ENCODE data around the gene SULT6B1.

SULT6B1 gene

DNA sequence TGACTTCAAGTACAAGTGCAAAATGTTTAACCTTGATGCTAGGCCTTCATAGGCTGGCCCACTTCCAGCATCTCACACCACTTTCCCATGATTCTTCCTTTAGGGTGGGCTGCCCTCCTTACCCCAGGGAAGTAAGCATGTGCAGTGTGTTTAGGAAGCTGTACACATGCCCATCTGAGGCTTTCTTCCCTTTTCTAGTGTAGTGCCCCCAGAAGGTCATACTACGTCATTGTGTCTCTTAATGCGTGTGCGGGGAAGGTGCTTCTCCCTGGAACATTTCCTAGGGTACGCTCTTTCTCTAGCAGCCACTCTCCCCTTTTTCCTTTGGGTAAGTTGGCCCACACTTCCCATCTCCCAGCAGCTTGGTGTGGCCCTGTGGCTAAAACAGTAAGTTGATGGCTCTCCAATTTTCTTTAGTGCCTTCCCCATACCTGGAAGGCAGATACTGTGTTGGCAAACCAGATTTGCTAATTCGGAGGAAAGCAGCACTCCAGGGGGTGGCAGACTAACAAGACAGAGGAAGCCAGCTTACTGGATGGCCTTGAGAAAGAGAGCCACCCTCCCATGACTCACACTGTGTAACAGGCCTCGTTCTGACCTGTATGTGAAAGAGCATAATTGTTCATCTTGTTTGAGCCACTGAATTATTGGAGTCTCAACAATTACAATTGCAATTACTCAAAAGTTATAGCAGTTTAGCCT is 1.1 kb upstream of the SULT6B1 start:
- peaks cover 4% of the 10 kb centered on the region for H3K4me1 Mint-ChIP-seq (ENCODE audit: low read depth)
- no peak for DNase-seq (ENCODE audit: low spot score)
- H3K27ac Mint-ChIP-seq = no peak overlapping the region

DNA sequence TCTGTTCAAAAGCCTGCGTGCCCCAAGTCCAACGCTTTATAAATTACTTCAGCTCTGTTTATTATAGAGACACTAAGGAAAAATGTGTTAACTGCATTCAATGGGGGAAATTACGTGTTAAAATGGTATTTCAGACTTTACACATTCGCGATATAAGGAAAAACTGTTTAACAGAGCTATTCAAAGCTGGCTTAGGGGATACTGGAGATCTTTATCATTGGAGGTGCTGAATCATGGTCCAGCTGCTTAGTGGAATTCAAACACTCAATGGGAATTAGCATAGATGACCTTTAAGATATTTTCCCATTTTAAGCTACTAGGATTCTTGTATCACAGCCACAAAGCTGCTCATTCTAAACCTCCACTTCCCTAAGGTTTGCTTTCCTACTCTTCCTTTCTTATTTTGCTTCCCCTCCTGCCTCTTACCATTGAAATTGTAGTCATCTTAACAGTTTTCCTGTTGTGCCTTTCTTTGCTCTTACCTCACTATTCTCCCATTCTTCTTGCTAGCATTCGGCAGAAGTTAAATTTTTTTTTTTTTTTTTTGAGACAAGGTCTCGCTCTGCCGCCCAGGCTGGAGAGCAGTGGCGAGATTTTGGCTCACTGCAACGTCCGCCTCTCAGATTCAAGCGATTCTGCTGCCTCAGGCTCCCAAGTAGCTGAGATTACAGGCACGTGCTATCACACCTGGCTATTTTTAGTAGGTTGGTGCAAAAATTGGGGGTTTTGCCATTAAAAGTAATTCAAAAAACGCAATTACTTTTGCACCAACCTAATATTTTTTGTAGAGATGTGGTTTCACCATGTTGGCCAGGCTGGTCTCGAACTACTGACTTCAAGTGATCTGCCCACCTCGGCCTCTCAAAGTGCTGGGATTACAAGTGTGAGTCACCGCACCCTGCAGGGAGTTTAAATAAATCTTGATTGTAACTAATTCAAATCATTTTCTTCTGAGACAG is 6.5 kb downstream of the SULT6B1 start:
- H3K4me1 Mint-ChIP-seq (ENCODE audit: low read depth) = no peaks in the 10 kb centered on the region
- no peak overlapping the region for H3K27ac Mint-ChIP-seq
- H3K4me3 Mint-ChIP-seq = no peak overlapping the region
- no peaks in the 10 kb centered on the region for H3K36me3 Mint-ChIP-seq (ENCODE audit: low read depth)
- H3K27me3 Mint-ChIP-seq (ENCODE audit: low read depth) = peaks cover 47% of the 10 kb centered on the region
- H3K9me3 Mint-ChIP-seq = no peaks in the 10 kb centered on the region
- DNase-seq (ENCODE audit: low spot score) = no peak

More for the DNA sequence above, 1.1 kb upstream of the SULT6B1 start:
- H3K36me3 Mint-ChIP-seq (ENCODE audit: low read depth) = no peaks in the 10 kb centered on the region
- H3K9me3 Mint-ChIP-seq = no peaks in the 10 kb centered on the region
- H3K27me3 Mint-ChIP-seq (ENCODE audit: low read depth) = peaks cover 20% of the 10 kb centered on the region
- H3K4me3 Mint-ChIP-seq = no peak overlapping the region

GRCh38 chr2:37180640-37181039 is 7.8 kb downstream of the SULT6B1 start:
- H3K9me3 Mint-ChIP-seq = no peaks in the 10 kb centered on the region
- H3K36me3 Mint-ChIP-seq (ENCODE audit: low read depth) = no peaks in the 10 kb centered on the region
- no peak for DNase-seq (ENCODE audit: low spot score)
- H3K4me3 Mint-ChIP-seq = no peak overlapping the region
- no peaks in the 10 kb centered on the region for H3K4me1 Mint-ChIP-seq (ENCODE audit: low read depth)
- peaks cover 38% of the 10 kb centered on the region for H3K27me3 Mint-ChIP-seq (ENCODE audit: low read depth)
- H3K27ac Mint-ChIP-seq = no peak overlapping the region

DNA sequence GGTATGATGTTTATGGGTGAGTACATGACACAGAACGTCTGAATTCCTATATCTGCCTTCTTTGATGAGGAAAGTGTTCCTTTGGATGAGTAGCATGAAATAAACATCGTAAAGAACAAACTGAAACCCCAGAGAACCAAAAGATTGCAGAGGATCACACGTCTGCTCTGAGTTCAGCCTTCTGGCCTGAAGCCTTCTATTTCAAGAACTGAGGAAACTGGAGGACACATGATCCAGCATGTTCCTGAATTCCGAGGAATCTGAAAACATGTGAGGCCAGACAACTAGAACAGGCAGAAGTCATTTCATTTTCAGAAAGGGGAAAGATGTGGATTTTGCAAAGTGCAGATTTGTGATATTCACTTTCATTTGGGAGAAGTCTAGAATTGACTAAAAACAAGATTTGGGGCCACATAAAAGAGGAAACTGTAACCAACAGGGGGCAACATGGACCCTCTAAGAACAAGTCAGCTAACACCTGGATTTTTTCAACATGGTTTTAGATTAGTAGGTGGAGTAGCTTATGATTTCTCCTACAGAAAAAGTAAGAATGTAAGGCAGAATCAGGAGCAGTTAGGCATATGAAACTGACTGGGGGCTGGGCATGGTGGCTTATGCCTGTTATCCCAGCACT is 8.3 kb downstream of the SULT6B1 start:
- Mint-ChIP-seq H3K27me3 (ENCODE audit: low read depth) (peaks cover 38% of the 10 kb centered on the region), H3K27ac (no peak overlapping the region), H3K4me1 (ENCODE audit: low read depth) (no peaks in the 10 kb centered on the region), H3K36me3 (ENCODE audit: low read depth) (no peaks in the 10 kb centered on the region), H3K4me3 (no peak overlapping the region), H3K9me3 (no peaks in the 10 kb centered on the region)
- DNase-seq (ENCODE audit: low spot score) = no peak

DNA sequence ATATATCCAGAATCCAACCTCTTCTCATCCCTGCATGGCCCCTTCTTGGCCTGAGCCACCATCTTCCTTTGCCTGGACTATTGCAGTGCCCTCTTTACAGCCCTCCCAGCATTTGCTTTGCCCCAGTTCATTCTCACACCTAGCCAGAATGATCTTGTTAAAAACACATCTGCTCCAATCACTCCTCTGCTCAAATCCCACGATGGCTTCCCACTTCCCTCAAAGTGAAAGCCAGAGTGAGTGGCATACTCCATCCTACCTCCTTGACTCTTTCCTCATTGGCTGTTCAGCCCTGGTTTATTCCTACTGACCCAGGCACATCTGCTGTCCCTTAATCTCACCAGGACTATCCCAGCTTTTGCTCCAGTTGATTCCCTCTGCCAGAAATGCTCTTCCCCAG is 14.7 kb downstream of the SULT6B1 start:
- no peak overlapping the region for H3K27ac Mint-ChIP-seq
- H3K4me3 Mint-ChIP-seq = no peak overlapping the region

DNA sequence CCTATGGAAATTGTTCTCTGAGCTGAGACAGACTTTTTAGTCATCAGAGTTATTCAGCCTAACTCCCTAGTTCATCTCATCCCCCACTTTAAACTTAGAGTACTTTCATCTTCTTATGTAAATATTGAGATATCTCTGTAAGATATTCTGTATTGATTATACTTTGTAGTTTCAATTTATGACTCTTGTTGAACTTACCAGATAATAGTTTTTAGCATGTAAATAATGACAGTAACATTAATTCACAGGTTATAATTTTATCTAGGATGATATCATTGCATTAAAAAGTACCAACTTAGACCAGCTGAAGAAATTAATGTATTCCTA is 16.9 kb downstream of the SULT6B1 start:
- Mint-ChIP-seq H3K27me3 (ENCODE audit: low read depth) (peaks cover 3% of the 10 kb centered on the region), H3K9me3 (no peaks in the 10 kb centered on the region), H3K4me1 (ENCODE audit: low read depth) (no peaks in the 10 kb centered on the region), H3K27ac (no peak overlapping the region), H3K36me3 (ENCODE audit: low read depth) (no peaks in the 10 kb centered on the region), H3K4me3 (no peak overlapping the region)
- DNase-seq (ENCODE audit: low spot score) = no peak

More for the DNA sequence above, 14.7 kb downstream of the SULT6B1 start:
- DNase-seq (ENCODE audit: low spot score) = no peak
- Mint-ChIP-seq H3K9me3 (no peaks in the 10 kb centered on the region), H3K36me3 (ENCODE audit: low read depth) (no peaks in the 10 kb centered on the region), H3K4me1 (ENCODE audit: low read depth) (no peaks in the 10 kb centered on the region), H3K27me3 (ENCODE audit: low read depth) (peaks cover 2% of the 10 kb centered on the region)

- H3K27ac Mint-ChIP-seq = no peak overlapping the region
- peaks cover 18% of the 10 kb centered on the region for H3K9me3 Mint-ChIP-seq
- no peak for DNase-seq (ENCODE audit: low spot score)
- peaks cover 6% of the 10 kb centered on the region for H3K27me3 Mint-ChIP-seq (ENCODE audit: low read depth)
- H3K36me3 Mint-ChIP-seq (ENCODE audit: low read depth) = peaks cover 5% of the 10 kb centered on the region
- no peaks in the 10 kb centered on the region for H3K4me1 Mint-ChIP-seq (ENCODE audit: low read depth)
- H3K4me3 Mint-ChIP-seq = no peak overlapping the region
These were observed 20.1 kb downstream of the SULT6B1 start for GRCh38 chr2:37168217-37168981.

- Mint-ChIP-seq H3K36me3 (ENCODE audit: low read depth) (peaks cover 5% of the 10 kb centered on the region), H3K4me1 (ENCODE audit: low read depth) (no peaks in the 10 kb centered on the region), H3K27ac (no peak overlapping the region), H3K9me3 (peaks cover 18% of the 10 kb centered on the region), H3K27me3 (ENCODE audit: low read depth) (peaks cover 6% of the 10 kb centered on the region), H3K4me3 (no peak overlapping the region)
- no peak for DNase-seq (ENCODE audit: low spot score)
These were observed 20.8 kb downstream of the SULT6B1 start for GRCh38 chr2:37167636-37168180.

DNA sequence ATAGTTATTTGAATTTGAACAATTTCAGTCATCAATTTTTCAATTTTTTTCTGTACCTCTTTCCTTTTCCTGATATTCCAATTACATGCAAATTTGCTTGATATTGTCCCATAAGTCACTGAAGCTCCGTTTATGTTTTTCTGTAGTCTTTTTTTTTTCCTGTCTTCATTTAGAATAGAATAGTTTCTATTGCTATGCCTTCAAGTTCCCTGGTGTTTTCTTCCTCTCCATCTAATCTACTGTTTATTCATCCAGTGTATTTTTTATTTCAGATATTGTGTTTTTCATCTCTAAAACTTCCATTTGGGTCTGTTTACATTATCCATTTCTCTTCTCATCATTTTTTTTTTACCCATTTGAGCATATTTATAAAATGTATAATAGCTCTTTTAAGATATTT is 23.7 kb downstream of the SULT6B1 start:
- Mint-ChIP-seq H3K27ac (no peak overlapping the region), H3K4me3 (no peak overlapping the region), H3K4me1 (ENCODE audit: low read depth) (no peaks in the 10 kb centered on the region), H3K36me3 (ENCODE audit: low read depth) (peaks cover 5% of the 10 kb centered on the region), H3K27me3 (ENCODE audit: low read depth) (peaks cover 6% of the 10 kb centered on the region), H3K9me3 (peaks cover 18% of the 10 kb centered on the region)
- no peak for DNase-seq (ENCODE audit: low spot score)

DNA sequence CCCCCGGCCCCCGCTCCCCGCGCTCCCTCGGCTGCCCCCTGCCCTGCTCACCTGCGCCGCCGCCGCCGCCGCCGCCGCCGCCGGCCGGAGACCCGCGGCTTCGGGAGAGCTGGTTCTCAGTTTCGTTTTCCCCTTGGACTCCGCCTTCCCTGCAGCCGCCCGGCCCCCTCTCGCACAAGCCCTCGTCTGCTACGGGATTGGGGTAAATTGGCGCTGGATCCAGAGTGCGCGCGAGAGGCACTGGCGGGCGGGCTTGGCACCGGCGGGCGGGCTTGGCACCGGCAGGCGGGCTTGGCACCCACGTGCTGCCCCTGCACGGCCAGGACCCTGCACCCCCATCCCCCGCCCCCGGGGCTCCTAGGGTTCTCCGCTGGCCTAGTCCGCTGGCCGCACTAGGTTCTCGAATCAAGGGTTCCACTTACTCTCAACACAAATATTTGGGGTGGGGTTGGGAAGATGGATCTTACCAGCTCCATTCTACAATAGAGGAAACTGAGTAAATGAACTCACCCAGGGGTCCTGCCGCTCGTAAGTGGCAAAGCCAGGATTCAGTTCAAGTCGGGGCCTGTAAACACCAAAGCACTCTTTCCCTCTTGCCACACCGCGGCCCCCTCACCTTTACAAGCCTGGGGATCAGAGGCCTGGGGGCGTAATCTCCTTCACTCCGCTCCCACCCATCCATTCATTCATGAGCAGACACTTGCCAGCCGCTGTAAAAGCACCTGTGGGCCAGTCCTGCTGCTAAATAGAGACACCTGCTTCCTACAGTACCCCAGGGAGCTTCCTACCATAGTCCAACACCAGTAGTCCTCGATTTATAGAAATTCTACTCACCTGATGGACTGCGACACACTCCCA is 31.4 kb downstream of the SULT6B1 start, which contains the start of gene EIF2AK2:
Gene EIF2AK2 (minus strand): TSS at position 124 of the 858 bp plus-strand sequence. CDS start 9,174 bp downstream, outside the sequence.
- Mint-ChIP-seq H3K4me3 (peak within 1 kb of the TSS; percentile 99), H3K27me3 (ENCODE audit: low read depth) (no peaks in the 10 kb centered on the region), H3K27ac (peak within 1 kb of the TSS; percentile 97), H3K4me1 (ENCODE audit: low read depth) (peaks cover 29% of the 10 kb centered on the region), H3K36me3 (ENCODE audit: low read depth) (peaks cover 29% of the 10 kb centered on the region), H3K9me3 (no peaks in the 10 kb centered on the region)
- DNase-seq (ENCODE audit: low spot score) = peak; percentile 76

DNA sequence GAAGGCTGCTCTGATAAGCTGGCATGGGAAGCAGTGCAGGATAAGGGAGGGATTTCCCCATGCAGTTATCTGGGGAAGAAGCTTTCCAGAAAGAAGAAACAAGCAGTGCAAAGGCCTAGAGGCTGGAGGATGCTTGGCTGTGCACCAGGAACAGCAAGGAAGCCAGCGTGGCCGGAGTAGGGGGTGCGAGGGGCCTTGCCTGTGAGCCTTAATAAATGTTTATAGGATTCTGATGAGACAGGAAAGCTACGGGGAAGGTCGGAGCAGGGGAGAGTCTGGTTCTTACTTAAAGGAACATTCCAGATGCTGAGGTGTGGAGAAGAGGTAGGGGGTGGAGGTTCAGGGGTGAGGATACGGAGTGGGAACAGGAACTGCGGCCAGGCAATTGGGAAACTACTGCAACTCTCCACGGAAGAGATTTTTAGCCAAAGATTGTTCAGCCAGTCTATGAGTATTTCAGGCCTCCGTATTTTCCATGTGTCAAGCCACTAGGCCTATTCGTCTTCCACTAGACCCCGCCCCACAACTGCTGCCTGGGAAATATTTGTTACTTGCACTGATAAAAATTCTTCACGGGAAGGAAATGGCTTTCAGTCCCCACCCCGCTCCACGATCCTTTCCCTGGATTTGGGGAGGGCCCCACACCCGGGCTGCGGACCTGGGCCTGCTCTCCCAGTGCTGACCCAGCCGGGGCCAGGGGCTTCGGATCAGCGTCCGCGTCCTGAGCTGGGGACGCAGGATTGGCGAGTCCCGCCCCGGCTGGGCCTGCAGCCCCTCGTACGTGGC is 32.2 kb downstream of the SULT6B1 start:
- Mint-ChIP-seq H3K27ac (peak overlapping the region; percentile 97), H3K27me3 (ENCODE audit: low read depth) (no peaks in the 10 kb centered on the region), H3K4me3 (peak overlapping the region; percentile 99), H3K36me3 (ENCODE audit: low read depth) (peaks cover 35% of the 10 kb centered on the region), H3K9me3 (no peaks in the 10 kb centered on the region), H3K4me1 (ENCODE audit: low read depth) (peaks cover 31% of the 10 kb centered on the region)
- peak; percentile 10 for DNase-seq (ENCODE audit: low spot score)

DNA sequence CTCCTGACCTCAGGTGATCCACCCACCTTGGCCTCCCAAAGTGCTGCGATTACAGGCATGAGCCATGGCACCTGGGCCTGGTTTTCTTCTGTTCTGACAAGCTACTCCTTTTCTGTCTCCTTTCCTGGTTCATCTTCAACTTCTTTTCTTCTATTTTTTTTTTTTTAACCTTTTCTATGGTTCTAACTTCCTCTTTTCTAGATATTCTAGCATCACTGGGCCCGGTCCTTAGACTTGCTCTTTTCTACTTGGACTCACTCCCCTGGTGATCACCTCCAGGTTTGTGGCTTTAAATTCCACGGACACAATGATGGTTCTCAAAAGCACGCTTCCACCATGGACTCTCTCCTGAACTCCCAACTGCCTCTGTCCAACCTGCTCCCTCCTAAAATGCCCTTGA is 33.7 kb downstream of the SULT6B1 start:
- H3K4me3 Mint-ChIP-seq = peak overlapping the region; percentile 99
- peaks cover 44% of the 10 kb centered on the region for H3K4me1 Mint-ChIP-seq (ENCODE audit: low read depth)
- no peaks in the 10 kb centered on the region for H3K27me3 Mint-ChIP-seq (ENCODE audit: low read depth)
- peak overlapping the region; percentile 97 for H3K27ac Mint-ChIP-seq
- no peaks in the 10 kb centered on the region for H3K9me3 Mint-ChIP-seq
- no peak for DNase-seq (ENCODE audit: low spot score)
- H3K36me3 Mint-ChIP-seq (ENCODE audit: low read depth) = peaks cover 43% of the 10 kb centered on the region
